ENCODE measurements around the gene TNFRSF1A.
A peak's percentile ranks its signal among the peaks of the same experiment; 100 is the strongest.

TNFRSF1A gene

DNA sequence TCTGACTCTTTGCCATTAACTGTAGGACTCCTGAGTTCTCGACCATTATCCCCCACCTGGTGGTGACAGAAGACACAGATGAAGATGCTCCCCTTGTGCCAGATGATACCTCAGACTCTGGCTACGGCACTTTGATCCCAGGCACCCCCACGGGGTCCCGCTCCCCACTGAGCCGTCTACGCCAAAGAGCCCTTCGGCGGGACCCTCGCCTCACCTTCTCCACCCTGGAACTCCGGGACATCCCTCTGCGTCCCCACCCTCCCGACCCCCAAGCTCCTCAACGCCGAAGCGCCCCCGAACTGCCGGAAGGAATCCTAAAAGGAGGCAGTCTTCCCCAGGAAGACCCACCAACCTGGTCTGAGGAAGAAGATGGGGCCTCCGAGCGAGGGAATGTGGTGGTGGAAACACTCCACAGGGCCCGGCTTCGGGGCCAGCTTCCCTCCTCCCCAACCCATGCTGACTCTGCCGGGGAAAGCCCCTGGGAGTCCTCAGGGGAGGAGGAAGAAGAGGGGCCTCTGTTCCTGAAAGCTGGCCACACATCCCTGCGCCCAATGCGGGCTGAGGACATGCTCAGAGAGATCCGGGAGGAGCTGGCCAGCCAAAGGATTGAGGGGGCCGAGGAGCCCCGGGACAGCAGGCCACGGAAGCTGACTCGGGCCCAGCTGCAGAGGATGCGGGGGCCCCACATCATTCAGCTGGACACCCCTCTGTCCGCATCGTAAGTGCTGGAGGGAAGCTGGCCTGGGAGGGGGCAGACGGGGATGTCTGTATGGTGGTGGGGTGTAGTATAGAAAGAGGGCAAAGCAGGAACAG lies 14.4 kb downstream of the TNFRSF1A start:
- Histone ChIP-seq H3K4me1 (ENCODE audit: control insufficient read depth, insufficient read depth, low read length, unreplicated experiment) (peaks cover 66% of the 10 kb centered on the region), H3K4me3 (ENCODE audit: low read depth, low read length) (no peak overlapping the region), H2AFZ (ENCODE audit: low read length, unreplicated experiment) (no peak overlapping the region), H3K36me3 (ENCODE audit: insufficient read depth, low read length) (peaks cover 40% of the 10 kb centered on the region), H3K79me2 (ENCODE audit: control insufficient read depth, insufficient read depth, low read length, unreplicated experiment) (peaks cover 25% of the 10 kb centered on the region), H3K27me3 (ENCODE audit: insufficient read depth, low read length) (no peaks in the 10 kb centered on the region), H3K27ac (ENCODE audit: low read depth, low read length) (peak overlapping the region; percentile 39; the same call in 1 of the 2 replicates)

GRCh38 chr12:6326316-6327228 lies 15.3 kb downstream of the TNFRSF1A start:
- Histone ChIP-seq H3K36me3 (ENCODE audit: insufficient read depth, low read length) (peaks cover 38% of the 10 kb centered on the region), H3K27me3 (ENCODE audit: insufficient read depth, low read length) (no peaks in the 10 kb centered on the region), H3K79me2 (ENCODE audit: control insufficient read depth, insufficient read depth, low read length, unreplicated experiment) (peaks cover 25% of the 10 kb centered on the region), H3K4me3 (ENCODE audit: low read depth, low read length) (no peak overlapping the region), H3K27ac (ENCODE audit: low read depth, low read length) (peak overlapping the region; percentile 39; the same call in 1 of the 2 replicates), H2AFZ (ENCODE audit: low read length, unreplicated experiment) (no peak overlapping the region), H3K4me1 (ENCODE audit: control insufficient read depth, insufficient read depth, low read length, unreplicated experiment) (peaks cover 59% of the 10 kb centered on the region)

GRCh38 chr12:6324936-6325750 lies 16.7 kb downstream of the TNFRSF1A start:
- no peak overlapping the region for H2AFZ ChIP-seq (ENCODE audit: low read length, unreplicated experiment)
- H3K27ac ChIP-seq (ENCODE audit: low read depth, low read length): peak overlapping the region; percentile 88
- H3K4me1 ChIP-seq (ENCODE audit: control insufficient read depth, insufficient read depth, low read length, unreplicated experiment): peaks cover 51% of the 10 kb centered on the region
- peaks cover 10% of the 10 kb centered on the region for H3K79me2 ChIP-seq (ENCODE audit: control insufficient read depth, insufficient read depth, low read length, unreplicated experiment)
- H3K27me3 ChIP-seq (ENCODE audit: insufficient read depth, low read length): no peaks in the 10 kb centered on the region
- peaks cover 23% of the 10 kb centered on the region for H3K36me3 ChIP-seq (ENCODE audit: insufficient read depth, low read length)
- H3K4me3 ChIP-seq (ENCODE audit: low read depth, low read length): no peak overlapping the region

- peak overlapping the region; percentile 88 for H3K27ac ChIP-seq (ENCODE audit: low read depth, low read length)
- peaks cover 18% of the 10 kb centered on the region for H3K36me3 ChIP-seq (ENCODE audit: insufficient read depth, low read length)
- no peak overlapping the region for H2AFZ ChIP-seq (ENCODE audit: low read length, unreplicated experiment)
- peaks cover 51% of the 10 kb centered on the region for H3K4me1 ChIP-seq (ENCODE audit: control insufficient read depth, insufficient read depth, low read length, unreplicated experiment)
- H3K27me3 ChIP-seq (ENCODE audit: insufficient read depth, low read length): no peaks in the 10 kb centered on the region
- H3K79me2 ChIP-seq (ENCODE audit: control insufficient read depth, insufficient read depth, low read length, unreplicated experiment): peaks cover 3% of the 10 kb centered on the region
- no peak overlapping the region for H3K4me3 ChIP-seq (ENCODE audit: low read depth, low read length)
Observed at GRCh38 chr12:6323995-6324711, 17.7 kb downstream of the TNFRSF1A start.

DNA sequence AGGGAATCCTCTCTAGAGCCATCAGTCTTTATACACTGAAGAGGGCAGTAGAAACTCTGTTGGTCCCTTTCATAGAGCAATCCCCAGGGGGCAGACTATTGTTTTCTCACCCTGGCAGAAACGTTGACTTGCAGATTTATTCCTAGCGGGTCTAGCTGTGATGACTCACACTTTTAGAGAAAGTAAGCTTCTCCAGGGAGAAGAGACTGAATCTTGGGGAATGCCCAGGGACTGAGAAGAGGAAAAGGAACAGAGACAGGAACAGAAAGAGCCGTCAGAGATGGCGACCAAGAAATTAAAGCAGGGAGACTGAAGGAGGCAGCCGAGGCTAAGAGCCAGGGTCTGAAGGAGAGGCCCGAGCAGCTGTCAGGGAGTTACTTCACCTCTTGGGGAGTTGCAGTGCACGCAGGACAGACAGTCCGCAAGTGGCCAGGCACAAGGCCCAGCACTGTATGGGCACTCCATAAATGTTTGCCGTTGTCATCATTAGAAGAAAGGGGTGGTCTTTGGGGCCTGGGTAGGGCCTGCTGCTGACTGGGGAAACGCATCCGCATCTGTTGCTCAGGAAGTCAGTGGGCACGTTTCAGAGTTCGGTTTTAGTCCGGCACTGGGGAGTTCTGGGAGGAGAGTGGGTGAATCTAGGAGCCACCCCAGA lies 18.4 kb downstream of the TNFRSF1A start:
- no peak overlapping the region for H2AFZ ChIP-seq (ENCODE audit: low read length, unreplicated experiment)
- peaks cover 50% of the 10 kb centered on the region for H3K4me1 ChIP-seq (ENCODE audit: control insufficient read depth, insufficient read depth, low read length, unreplicated experiment)
- H3K36me3 ChIP-seq (ENCODE audit: insufficient read depth, low read length): peaks cover 13% of the 10 kb centered on the region
- H3K27me3 ChIP-seq (ENCODE audit: insufficient read depth, low read length): no peaks in the 10 kb centered on the region
- H3K79me2 ChIP-seq (ENCODE audit: control insufficient read depth, insufficient read depth, low read length, unreplicated experiment): no peaks in the 10 kb centered on the region
- H3K4me3 ChIP-seq (ENCODE audit: low read depth, low read length): peak overlapping the region; percentile 3; the same call in 1 of the 2 replicates
- H3K27ac ChIP-seq (ENCODE audit: low read depth, low read length): peak overlapping the region; percentile 88

DNA sequence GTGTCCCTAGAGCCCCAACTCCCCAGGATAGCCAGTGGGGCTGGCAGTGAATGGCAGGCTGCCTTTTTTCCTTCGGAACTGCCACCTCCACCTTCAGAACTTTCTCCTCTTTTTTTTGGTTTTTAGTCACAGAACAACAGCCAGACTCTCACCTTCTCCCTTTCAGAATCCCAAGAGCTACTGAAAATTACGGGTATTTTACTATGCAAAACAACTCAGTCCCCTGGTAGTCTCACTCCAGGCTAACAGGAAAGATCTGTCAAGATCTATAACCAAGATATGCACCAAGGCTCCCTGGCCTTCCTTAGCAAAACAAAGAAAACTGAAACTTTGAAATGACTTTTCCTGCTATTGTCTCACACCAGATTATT lies 18.9 kb downstream of the TNFRSF1A start:
- H3K27me3 ChIP-seq (ENCODE audit: insufficient read depth, low read length): no peaks in the 10 kb centered on the region
- peaks cover 12% of the 10 kb centered on the region; the same call in 1 of the 2 replicates for H3K36me3 ChIP-seq (ENCODE audit: insufficient read depth, low read length)
- H3K79me2 ChIP-seq (ENCODE audit: control insufficient read depth, insufficient read depth, low read length, unreplicated experiment): no peaks in the 10 kb centered on the region
- H2AFZ ChIP-seq (ENCODE audit: low read length, unreplicated experiment): no peak overlapping the region
- no peak overlapping the region for H3K4me3 ChIP-seq (ENCODE audit: low read depth, low read length)
- H3K4me1 ChIP-seq (ENCODE audit: control insufficient read depth, insufficient read depth, low read length, unreplicated experiment): peaks cover 45% of the 10 kb centered on the region
- H3K27ac ChIP-seq (ENCODE audit: low read depth, low read length): peak overlapping the region; percentile 88

- H3K4me1 ChIP-seq (ENCODE audit: control insufficient read depth, insufficient read depth, low read length, unreplicated experiment): peaks cover 39% of the 10 kb centered on the region
- H3K27ac ChIP-seq (ENCODE audit: low read depth, low read length): no peak overlapping the region
Observed at GRCh38 chr12:6322352-6322751, 19.5 kb downstream of the TNFRSF1A start.

GRCh38 chr12:6321905-6322304 lies 20.0 kb downstream of the TNFRSF1A start:
- Histone ChIP-seq H3K4me1 (ENCODE audit: control insufficient read depth, insufficient read depth, low read length, unreplicated experiment) (peaks cover 35% of the 10 kb centered on the region), H3K79me2 (ENCODE audit: control insufficient read depth, insufficient read depth, low read length, unreplicated experiment) (no peaks in the 10 kb centered on the region), H3K27ac (ENCODE audit: low read depth, low read length) (no peak overlapping the region)

More at GRCh38 chr12:6322352-6322751, 19.5 kb downstream of the TNFRSF1A start:
- Histone ChIP-seq H2AFZ (ENCODE audit: low read length, unreplicated experiment) (no peak overlapping the region), H3K27me3 (ENCODE audit: insufficient read depth, low read length) (no peaks in the 10 kb centered on the region), H3K4me3 (ENCODE audit: low read depth, low read length) (no peak overlapping the region), H3K36me3 (ENCODE audit: insufficient read depth, low read length) (peaks cover 12% of the 10 kb centered on the region; the same call in 1 of the 2 replicates), H3K79me2 (ENCODE audit: control insufficient read depth, insufficient read depth, low read length, unreplicated experiment) (no peaks in the 10 kb centered on the region)

GRCh38 chr12:6319446-6319845 lies 22.4 kb downstream of the TNFRSF1A start:
- peaks cover 19% of the 10 kb centered on the region for H3K4me1 ChIP-seq (ENCODE audit: control insufficient read depth, insufficient read depth, low read length, unreplicated experiment)
- H3K4me3 ChIP-seq (ENCODE audit: low read depth, low read length): no peak overlapping the region
- no peaks in the 10 kb centered on the region for H3K36me3 ChIP-seq (ENCODE audit: insufficient read depth, low read length)
- no peak overlapping the region for H3K27ac ChIP-seq (ENCODE audit: low read depth, low read length)
- H2AFZ ChIP-seq (ENCODE audit: low read length, unreplicated experiment): no peak overlapping the region
- H3K27me3 ChIP-seq (ENCODE audit: insufficient read depth, low read length): no peaks in the 10 kb centered on the region
- no peaks in the 10 kb centered on the region for H3K79me2 ChIP-seq (ENCODE audit: control insufficient read depth, insufficient read depth, low read length, unreplicated experiment)

More at GRCh38 chr12:6321905-6322304, 20.0 kb downstream of the TNFRSF1A start:
- Histone ChIP-seq H3K36me3 (ENCODE audit: insufficient read depth, low read length) (peaks cover 7% of the 10 kb centered on the region; the same call in 1 of the 2 replicates), H2AFZ (ENCODE audit: low read length, unreplicated experiment) (no peak overlapping the region), H3K4me3 (ENCODE audit: low read depth, low read length) (no peak overlapping the region), H3K27me3 (ENCODE audit: insufficient read depth, low read length) (no peaks in the 10 kb centered on the region)
